HepG2 (cell line): ENCODE results near the gene SH3YL1. TPM values are rescaled to one million over a fixed set of nuclear protein-coding genes. Genes with fewer than 3 reads are reported as not detected.
A peak's percentile ranks its signal among the peaks of the same experiment; 100 is the strongest.

Experiments used
- HNRNPH1 ChIP-seq: fragments of 200-400 bp; formaldehyde crosslinking; optimal IDR thresholded peaks from 2 replicates; pipeline ENCODE3; 2017; ENCODE audit warnings: mild to moderate bottlenecking, low read depth, low read length
- HOXA3 ChIP-seq: sonication (generic); formaldehyde crosslinking; IDR thresholded peaks from 2 replicates; pipeline ENCODE4 v1.5.0; 2020; ENCODE audit warnings: missing genetic modification reagents
- KLF15 ChIP-seq: sonication (generic); formaldehyde crosslinking; IDR thresholded peaks from 2 replicates; pipeline ENCODE4 v1.8.1; 2023; ENCODE audit warnings: borderline replicate concordance, mild to moderate bottlenecking, inconsistent platforms, missing genetic modification reagents, mixed read lengths
- MAZ ChIP-seq, 2 experiments: sonication (generic) in 1 of 2; formaldehyde crosslinking in 1 of 2; IDR thresholded peaks; 2 replicates each; pipeline versions ENCODE4 v1.5.0 to v1.6.1; 2012 to 2020; ENCODE audit warnings: low read depth in 2 of 2, mild to moderate bottlenecking in 2 of 2, borderline replicate concordance in 1 of 2, improper control_type of control experiment in 1 of 2, low read length in 1 of 2, missing genetic modification reagents in 1 of 2, moderate library complexity in 1 of 2
- NCOA5 ChIP-seq: sonication (generic); formaldehyde crosslinking; IDR thresholded peaks from 2 replicates; pipeline ENCODE4 v1.4.0; 2020; ENCODE audit warnings: missing genetic modification reagents
- NR3C1 ChIP-seq: sonication (generic); formaldehyde crosslinking; IDR thresholded peaks from 2 replicates; pipeline ENCODE4 v1.4.0; 2020; ENCODE audit warnings: missing genetic modification reagents
- SP5 ChIP-seq: IDR thresholded peaks from 2 replicates; pipeline ENCODE4 v1.6.1; 2016; ENCODE audit warnings: low read depth, borderline replicate concordance
- SRY ChIP-seq: sonication (generic); formaldehyde crosslinking; IDR thresholded peaks from 2 replicates; pipeline ENCODE4 v1.8.0; 2022; ENCODE audit warnings: mild to moderate bottlenecking, missing genetic modification reagents
- ZIK1 ChIP-seq: sonication (generic); formaldehyde crosslinking; IDR thresholded peaks from 2 replicates; pipeline ENCODE4 v1.5.0; 2020; ENCODE audit warnings: mild to moderate bottlenecking, low read depth, missing genetic modification reagents, borderline replicate concordance
- polyA plus RNA-seq, 8 experiments: library from polyadenylated mRNA; depleted of rRNA in 3 of 8; stranded (reverse) in 7 of 8; unstranded in 1 of 8; fragments of >200 nt; fragmentation: Illumina TruSeq in 4 of 8; extraction: Trizol in 4 of 8; gene quantifications; 2 replicates each; pipeline versions ENCODE4 v1.2.1 to v1.2.3, GENCODE V29; 2011 to 2016; ENCODE audit warnings: low read depth in 4 of 8, missing spikeins in 1 of 8, mixed read lengths in 1 of 8; ENCODE audit not compliant: insufficient read depth in 1 of 8
- total RNA-seq, 5 experiments: library from RNA; depleted of rRNA; stranded (reverse); fragments of >200 nt; fragmentation: Illumina TruSeq; extraction: Trizol; gene quantifications; 2 replicates each; pipeline ENCODE4 v1.2.3, GENCODE V29; 2016; ENCODE audit warnings: low read depth in 1 of 5
- TF ChIP-seq, protein P1 (sequence below): IDR thresholded peaks from 2 replicates; pipeline ENCODE4 v1.6.1; 2018; ENCODE audit warnings: missing genetic modification reagents, mild to moderate bottlenecking, missing compliant biosample characterization
- TF ChIP-seq, protein P2 (sequence below): sonication (generic); formaldehyde crosslinking; IDR thresholded peaks from 2 replicates; pipeline ENCODE4 v1.5.1; 2020; ENCODE audit warnings: missing genetic modification reagents, mild to moderate bottlenecking, borderline replicate concordance
- TF ChIP-seq, protein P3 (sequence below): IDR thresholded peaks from 2 replicates; pipeline ENCODE4 v1.6.1; 2016; ENCODE audit warnings: missing genetic modification reagents, missing compliant biosample characterization
- TF ChIP-seq, protein P4 (sequence below): IDR thresholded peaks from 2 replicates; pipeline ENCODE4 v1.6.1; 2016; ENCODE audit warnings: missing compliant biosample characterization, missing genetic modification reagents, borderline replicate concordance
- TF ChIP-seq, protein P5 (sequence below): sonication (generic); formaldehyde crosslinking; conservative IDR thresholded peaks from 2 replicates; pipeline ENCODE4 v1.4.0; 2020; ENCODE audit warnings: missing genetic modification reagents
- TF ChIP-seq, protein P6 (sequence below): sonication (generic); formaldehyde crosslinking; IDR thresholded peaks from 2 replicates; pipeline ENCODE4 v1.8.1; 2022; ENCODE audit warnings: low read depth, mild to moderate bottlenecking, missing genetic modification reagents
- TF ChIP-seq, protein P7 (sequence below): IDR thresholded peaks from 2 replicates; pipeline ENCODE4 v1.6.1; 2016; ENCODE audit warnings: control low read depth

Gene SH3YL1
- total and polyA plus RNA-seq, 2 of the 13 experiments (the other 11 are each of a cell fraction or from before 2014, with no cell fraction given) = 13.0 to 48.2 TPM

DNA sequence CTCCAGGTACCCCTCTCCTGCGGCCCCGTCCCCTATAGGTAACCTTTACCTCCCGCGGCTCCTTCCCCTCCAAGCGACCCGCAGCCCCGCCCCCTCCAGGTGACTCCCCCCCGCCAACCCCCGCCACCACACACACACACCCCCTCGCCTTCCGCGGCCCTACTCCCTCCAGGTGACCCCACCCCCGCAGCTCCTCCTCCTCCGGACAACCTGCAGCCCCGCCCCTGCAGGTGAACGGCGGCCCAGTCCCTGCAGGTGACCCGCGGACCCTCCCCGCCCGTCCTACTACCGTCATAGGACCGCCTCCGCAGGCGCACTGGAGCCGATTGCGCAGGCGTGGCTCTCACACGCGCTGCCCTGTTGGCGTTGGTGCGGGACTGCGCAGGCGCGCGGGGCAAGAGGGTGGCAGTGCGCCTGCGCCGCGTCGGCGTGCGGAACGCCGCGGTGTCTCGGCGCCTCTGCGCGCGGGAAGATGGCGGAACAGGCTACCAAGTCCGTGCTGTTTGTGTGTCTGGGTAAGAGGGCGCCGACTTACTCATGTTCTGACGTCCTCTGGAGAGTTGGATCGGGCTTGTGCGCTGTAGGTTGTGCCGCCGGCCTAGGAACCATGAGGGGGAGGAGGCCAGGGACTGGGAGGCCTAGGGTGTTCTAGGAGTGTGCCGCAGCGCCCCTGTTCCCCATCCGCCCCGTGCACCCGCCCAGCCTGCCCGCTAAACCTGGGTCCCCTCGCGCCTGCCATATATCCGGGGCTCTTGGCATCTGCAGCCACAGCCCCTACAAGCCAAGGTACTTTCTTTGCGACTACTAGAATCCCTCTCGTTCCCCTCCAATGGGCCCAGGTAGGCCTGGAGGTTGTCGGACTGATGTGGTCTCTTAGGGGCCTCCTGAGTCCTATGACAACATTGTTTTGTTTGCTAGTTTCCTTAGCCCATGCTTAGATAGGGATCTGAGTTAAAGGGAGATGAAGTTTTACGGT, 949 bp upstream of the SH3YL1 start, which contains the start of gene ACP1 (continued):
- TF ChIP-seq, protein P1, sequence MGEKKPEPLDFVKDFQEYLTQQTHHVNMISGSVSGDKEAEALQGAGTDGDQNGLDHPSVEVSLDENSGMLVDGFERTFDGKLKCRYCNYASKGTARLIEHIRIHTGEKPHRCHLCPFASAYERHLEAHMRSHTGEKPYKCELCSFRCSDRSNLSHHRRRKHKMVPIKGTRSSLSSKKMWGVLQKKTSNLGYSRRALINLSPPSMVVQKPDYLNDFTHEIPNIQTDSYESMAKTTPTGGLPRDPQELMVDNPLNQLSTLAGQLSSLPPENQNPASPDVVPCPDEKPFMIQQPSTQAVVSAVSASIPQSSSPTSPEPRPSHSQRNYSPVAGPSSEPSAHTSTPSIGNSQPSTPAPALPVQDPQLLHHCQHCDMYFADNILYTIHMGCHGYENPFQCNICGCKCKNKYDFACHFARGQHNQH (CRISPR knock-in tag) = 0 out of 2 replicates have a peak, but pooled peaks have one; percentile 37
- TF ChIP-seq, protein P2, sequence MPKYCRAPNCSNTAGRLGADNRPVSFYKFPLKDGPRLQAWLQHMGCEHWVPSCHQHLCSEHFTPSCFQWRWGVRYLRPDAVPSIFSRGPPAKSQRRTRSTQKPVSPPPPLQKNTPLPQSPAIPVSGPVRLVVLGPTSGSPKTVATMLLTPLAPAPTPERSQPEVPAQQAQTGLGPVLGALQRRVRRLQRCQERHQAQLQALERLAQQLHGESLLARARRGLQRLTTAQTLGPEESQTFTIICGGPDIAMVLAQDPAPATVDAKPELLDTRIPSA (CRISPR knock-in tag) = peak; percentile 47; the same call in 1 of the 2 replicates
- TF ChIP-seq NR3C1 (CRISPR knock-in tag) (no peak), HNRNPH1 (no peak), SP5 (peak; percentile 84), ZIK1 (CRISPR knock-in tag) (peak; percentile 90), SRY (CRISPR knock-in tag) (peak; percentile 72), HOXA3 (CRISPR knock-in tag) (peak; percentile 91), MAZ (IDR thresholded peaks at IDR 0.05; ENCODE audit: borderline replicate concordance, low read depth, low read length) (peak; percentile 50; the same call in 1 of the 2 replicates), MAZ (CRISPR knock-in tag; IDR thresholded peaks at IDR 0.05; ENCODE audit: low read depth) (peak; percentile 85), KLF15 (CRISPR knock-in tag) (0 out of 2 replicates have a peak, but pooled peaks have one; percentile 55), NCOA5 (no peak)
- TF ChIP-seq, protein P3, sequence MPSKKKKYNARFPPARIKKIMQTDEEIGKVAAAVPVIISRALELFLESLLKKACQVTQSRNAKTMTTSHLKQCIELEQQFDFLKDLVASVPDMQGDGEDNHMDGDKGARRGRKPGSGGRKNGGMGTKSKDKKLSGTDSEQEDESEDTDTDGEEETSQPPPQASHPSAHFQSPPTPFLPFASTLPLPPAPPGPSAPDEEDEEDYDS (CRISPR knock-in tag) = peak; percentile 84
- TF ChIP-seq, protein P4, sequence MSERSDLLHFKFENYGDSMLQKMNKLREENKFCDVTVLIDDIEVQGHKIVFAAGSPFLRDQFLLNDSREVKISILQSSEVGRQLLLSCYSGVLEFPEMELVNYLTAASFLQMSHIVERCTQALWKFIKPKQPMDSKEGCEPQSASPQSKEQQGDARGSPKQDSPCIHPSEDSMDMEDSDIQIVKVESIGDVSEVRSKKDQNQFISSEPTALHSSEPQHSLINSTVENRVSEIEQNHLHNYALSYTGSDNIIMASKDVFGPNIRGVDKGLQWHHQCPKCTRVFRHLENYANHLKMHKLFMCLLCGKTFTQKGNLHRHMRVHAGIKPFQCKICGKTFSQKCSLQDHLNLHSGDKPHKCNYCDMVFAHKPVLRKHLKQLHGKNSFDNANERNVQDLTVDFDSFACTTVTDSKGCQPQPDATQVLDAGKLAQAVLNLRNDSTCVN = peak; percentile 82
- TF ChIP-seq, protein P5, sequence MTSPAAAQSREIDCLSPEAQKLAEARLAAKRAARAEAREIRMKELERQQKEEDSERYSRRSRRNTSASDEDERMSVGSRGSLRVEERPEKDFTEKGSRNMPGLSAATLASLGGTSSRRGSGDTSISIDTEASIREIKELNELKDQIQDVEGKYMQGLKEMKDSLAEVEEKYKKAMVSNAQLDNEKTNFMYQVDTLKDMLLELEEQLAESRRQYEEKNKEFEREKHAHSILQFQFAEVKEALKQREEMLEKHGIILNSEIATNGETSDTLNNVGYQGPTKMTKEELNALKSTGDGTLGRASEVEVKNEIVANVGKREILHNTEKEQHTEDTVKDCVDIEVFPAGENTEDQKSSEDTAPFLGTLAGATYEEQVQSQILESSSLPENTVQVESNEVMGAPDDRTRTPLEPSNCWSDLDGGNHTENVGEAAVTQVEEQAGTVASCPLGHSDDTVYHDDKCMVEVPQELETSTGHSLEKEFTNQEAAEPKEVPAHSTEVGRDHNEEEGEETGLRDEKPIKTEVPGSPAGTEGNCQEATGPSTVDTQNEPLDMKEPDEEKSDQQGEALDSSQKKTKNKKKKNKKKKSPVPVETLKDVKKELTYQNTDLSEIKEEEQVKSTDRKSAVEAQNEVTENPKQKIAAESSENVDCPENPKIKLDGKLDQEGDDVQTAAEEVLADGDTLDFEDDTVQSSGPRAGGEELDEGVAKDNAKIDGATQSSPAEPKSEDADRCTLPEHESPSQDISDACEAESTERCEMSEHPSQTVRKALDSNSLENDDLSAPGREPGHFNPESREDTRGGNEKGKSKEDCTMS (CRISPR knock-in tag) = no peak
- TF ChIP-seq, protein P6, sequence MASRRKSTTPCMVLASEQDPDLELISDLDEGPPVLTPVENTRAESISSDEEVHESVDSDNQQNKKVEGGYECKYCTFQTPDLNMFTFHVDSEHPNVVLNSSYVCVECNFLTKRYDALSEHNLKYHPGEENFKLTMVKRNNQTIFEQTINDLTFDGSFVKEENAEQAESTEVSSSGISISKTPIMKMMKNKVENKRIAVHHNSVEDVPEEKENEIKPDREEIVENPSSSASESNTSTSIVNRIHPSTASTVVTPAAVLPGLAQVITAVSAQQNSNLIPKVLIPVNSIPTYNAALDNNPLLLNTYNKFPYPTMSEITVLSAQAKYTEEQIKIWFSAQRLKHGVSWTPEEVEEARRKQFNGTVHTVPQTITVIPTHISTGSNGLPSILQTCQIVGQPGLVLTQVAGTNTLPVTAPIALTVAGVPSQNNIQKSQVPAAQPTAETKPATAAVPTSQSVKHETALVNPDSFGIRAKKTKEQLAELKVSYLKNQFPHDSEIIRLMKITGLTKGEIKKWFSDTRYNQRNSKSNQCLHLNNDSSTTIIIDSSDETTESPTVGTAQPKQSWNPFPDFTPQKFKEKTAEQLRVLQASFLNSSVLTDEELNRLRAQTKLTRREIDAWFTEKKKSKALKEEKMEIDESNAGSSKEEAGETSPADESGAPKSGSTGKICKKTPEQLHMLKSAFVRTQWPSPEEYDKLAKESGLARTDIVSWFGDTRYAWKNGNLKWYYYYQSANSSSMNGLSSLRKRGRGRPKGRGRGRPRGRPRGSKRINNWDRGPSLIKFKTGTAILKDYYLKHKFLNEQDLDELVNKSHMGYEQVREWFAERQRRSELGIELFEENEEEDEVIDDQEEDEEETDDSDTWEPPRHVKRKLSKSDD (CRISPR knock-in tag) = peak; percentile 84; the same call in 1 of the 2 replicates
- TF ChIP-seq, protein P7, sequence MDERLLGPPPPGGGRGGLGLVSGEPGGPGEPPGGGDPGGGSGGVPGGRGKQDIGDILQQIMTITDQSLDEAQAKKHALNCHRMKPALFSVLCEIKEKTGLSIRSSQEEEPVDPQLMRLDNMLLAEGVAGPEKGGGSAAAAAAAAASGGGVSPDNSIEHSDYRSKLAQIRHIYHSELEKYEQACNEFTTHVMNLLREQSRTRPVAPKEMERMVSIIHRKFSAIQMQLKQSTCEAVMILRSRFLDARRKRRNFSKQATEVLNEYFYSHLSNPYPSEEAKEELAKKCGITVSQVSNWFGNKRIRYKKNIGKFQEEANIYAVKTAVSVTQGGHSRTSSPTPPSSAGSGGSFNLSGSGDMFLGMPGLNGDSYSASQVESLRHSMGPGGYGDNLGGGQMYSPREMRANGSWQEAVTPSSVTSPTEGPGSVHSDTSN (CRISPR knock-in tag) = no peak
